ENCODE data around the gene SYT14. TPM values are rescaled to one million over a fixed set of nuclear protein-coding genes. Genes with fewer than 3 reads are reported as not detected.

The SYT14 gene
- total and polyA plus RNA-seq, 2 experiments from 2014 or later, result 0.55 to 1.7 TPM

- H2AFZ ChIP-seq, result no peak overlapping the region
- WGBS, 2 experiments (ENCODE audit: low coverage in 1 of 2, low lambda C conversion rate in 2 of 2, missing lambda C conversion rate in 2 of 2), result 55 to 67% methylated on average over 4 of the region's 4 CpGs
- no peaks in the 10 kb centered on the region for H3K36me3 ChIP-seq (ENCODE audit: low read depth)
- H3K4me2 ChIP-seq (ENCODE audit: unreplicated experiment), result no peak overlapping the region
- H3F3A ChIP-seq (ENCODE audit: insufficient read depth), result no peaks in the 10 kb centered on the region
- H3K27ac ChIP-seq, result no peak overlapping the region
- no peaks in the 10 kb centered on the region for H3K9me2 ChIP-seq (ENCODE audit: insufficient read depth)
- H3K27me3 ChIP-seq (replicated peaks; ENCODE audit: insufficient read depth), result no peaks in the 10 kb centered on the region
- no peaks in the 10 kb centered on the region for H3K79me2 ChIP-seq (ENCODE audit: insufficient read depth)
- no peaks in the 10 kb centered on the region for H3K4me1 ChIP-seq (ENCODE audit: insufficient read depth)
- in situ Hi-C loops (cut with MboI), result no loop called here
- no peak for DNase-seq
- no peak overlapping the region for H3K4me3 ChIP-seq
- no peaks in the 10 kb centered on the region for H3K9me3 ChIP-seq (ENCODE audit: low read depth)
- H3K9ac ChIP-seq, result no peak overlapping the region
- no peak for TF ChIP-seq EZH2phosphoT487 (IDR thresholded peaks at IDR 0.05; ENCODE audit: insufficient read depth, low read depth)
- no peak for TF ChIP-seq EZH2 (IDR thresholded peaks at IDR 0.05; ENCODE audit: insufficient read depth, poor library complexity, severe bottlenecking)
- no peaks in the 10 kb centered on the region for H4K20me1 ChIP-seq (ENCODE audit: insufficient read depth)
These were observed 83.3 kb downstream of the SYT14 start for GRCh38 chr1:210021145-210021860.

- H3K79me2 ChIP-seq (ENCODE audit: insufficient read depth), result no peaks in the 10 kb centered on the region
- H3K4me3 ChIP-seq, result no peak overlapping the region
- H3K4me2 ChIP-seq (ENCODE audit: unreplicated experiment), result no peak overlapping the region
- H3K4me1 ChIP-seq (ENCODE audit: insufficient read depth), result no peaks in the 10 kb centered on the region
- no peaks in the 10 kb centered on the region for H3K36me3 ChIP-seq (ENCODE audit: low read depth)
- no peaks in the 10 kb centered on the region for H3K27me3 ChIP-seq (replicated peaks; ENCODE audit: insufficient read depth)
- no peak overlapping the region for H3K9ac ChIP-seq
- H4K20me1 ChIP-seq (ENCODE audit: insufficient read depth), result no peaks in the 10 kb centered on the region
- H3K9me3 ChIP-seq (ENCODE audit: low read depth), result no peaks in the 10 kb centered on the region
- TF ChIP-seq EZH2phosphoT487 (IDR thresholded peaks at IDR 0.05; ENCODE audit: insufficient read depth, low read depth) (no peak), EZH2 (IDR thresholded peaks at IDR 0.05; ENCODE audit: insufficient read depth, poor library complexity, severe bottlenecking) (no peak)
- no peak overlapping the region for H3K27ac ChIP-seq
- H3F3A ChIP-seq (ENCODE audit: insufficient read depth), result no peaks in the 10 kb centered on the region
- no peaks in the 10 kb centered on the region for H3K9me2 ChIP-seq (ENCODE audit: insufficient read depth)
- DNase-seq, result no peak
- in situ Hi-C loops (cut with MboI), result no loop called here
- H2AFZ ChIP-seq, result no peak overlapping the region
These were observed 84.0 kb downstream of the SYT14 start for GRCh38 chr1:210022044-210022443.

GRCh38 chr1:210024282-210024681 lies 86.3 kb downstream of the SYT14 start:
- Histone ChIP-seq H3K79me2 (ENCODE audit: insufficient read depth) (no peaks in the 10 kb centered on the region), H3K4me3 (no peak overlapping the region), H3K4me1 (ENCODE audit: insufficient read depth) (no peaks in the 10 kb centered on the region), H3K27me3 (replicated peaks; ENCODE audit: insufficient read depth) (no peaks in the 10 kb centered on the region), H3F3A (ENCODE audit: insufficient read depth) (no peaks in the 10 kb centered on the region), H3K9me2 (ENCODE audit: insufficient read depth) (no peaks in the 10 kb centered on the region), H3K9ac (no peak overlapping the region), H3K27ac (no peak overlapping the region), H4K20me1 (ENCODE audit: insufficient read depth) (no peaks in the 10 kb centered on the region), H3K9me3 (ENCODE audit: low read depth) (no peaks in the 10 kb centered on the region), H2AFZ (no peak overlapping the region), H3K36me3 (ENCODE audit: low read depth) (no peaks in the 10 kb centered on the region), H3K4me2 (ENCODE audit: unreplicated experiment) (no peak overlapping the region)
- no peak for DNase-seq
- in situ Hi-C loops (cut with MboI), result no loop called here
- no peak for TF ChIP-seq EZH2phosphoT487 (IDR thresholded peaks at IDR 0.05; ENCODE audit: insufficient read depth, low read depth)
- no peak for TF ChIP-seq EZH2 (IDR thresholded peaks at IDR 0.05; ENCODE audit: insufficient read depth, poor library complexity, severe bottlenecking)
- WGBS, 2 experiments (ENCODE audit: low coverage in 1 of 2, low lambda C conversion rate in 2 of 2, missing lambda C conversion rate in 2 of 2), result 66 to 74% methylated on average over 2 of the region's 2 CpGs

- Histone ChIP-seq H3K36me3 (ENCODE audit: low read depth) (no peaks in the 10 kb centered on the region), H3K79me2 (ENCODE audit: insufficient read depth) (no peaks in the 10 kb centered on the region), H3K27ac (no peak overlapping the region), H3K4me3 (no peak overlapping the region), H3K4me1 (ENCODE audit: insufficient read depth) (no peaks in the 10 kb centered on the region), H3K9ac (no peak overlapping the region), H3F3A (ENCODE audit: insufficient read depth) (no peaks in the 10 kb centered on the region), H2AFZ (no peak overlapping the region), H4K20me1 (ENCODE audit: insufficient read depth) (no peaks in the 10 kb centered on the region), H3K9me2 (ENCODE audit: insufficient read depth) (no peaks in the 10 kb centered on the region), H3K4me2 (ENCODE audit: unreplicated experiment) (no peak overlapping the region), H3K27me3 (replicated peaks; ENCODE audit: insufficient read depth) (no peaks in the 10 kb centered on the region), H3K9me3 (ENCODE audit: low read depth) (no peaks in the 10 kb centered on the region)
- 42 to 57% methylated on average over 3 of the region's 3 CpGs for WGBS, 2 experiments (ENCODE audit: low coverage in 1 of 2, low lambda C conversion rate in 2 of 2, missing lambda C conversion rate in 2 of 2)
- no peak for DNase-seq
- in situ Hi-C loops (cut with MboI), result no loop called here
- no peak for TF ChIP-seq EZH2phosphoT487 (IDR thresholded peaks at IDR 0.05; ENCODE audit: insufficient read depth, low read depth)
- TF ChIP-seq EZH2 (IDR thresholded peaks at IDR 0.05; ENCODE audit: insufficient read depth, poor library complexity, severe bottlenecking), result no peak
These were observed 87.0 kb downstream of the SYT14 start for GRCh38 chr1:210024996-210025395.

GRCh38 chr1:210025870-210026269 lies 87.9 kb downstream of the SYT14 start:
- H3K9me3 ChIP-seq (ENCODE audit: low read depth), result no peaks in the 10 kb centered on the region
- no peak overlapping the region for H3K9ac ChIP-seq
- no peaks in the 10 kb centered on the region for H3K36me3 ChIP-seq (ENCODE audit: low read depth)
- no peaks in the 10 kb centered on the region for H3F3A ChIP-seq (ENCODE audit: insufficient read depth)
- WGBS, 2 experiments (ENCODE audit: low coverage in 1 of 2, low lambda C conversion rate in 2 of 2, missing lambda C conversion rate in 2 of 2), result 37 to 38% methylated on average over 1 of the region's 1 CpG
- TF ChIP-seq EZH2 (IDR thresholded peaks at IDR 0.05; ENCODE audit: insufficient read depth, poor library complexity, severe bottlenecking), result no peak
- H3K27me3 ChIP-seq (replicated peaks; ENCODE audit: insufficient read depth), result no peaks in the 10 kb centered on the region
- H2AFZ ChIP-seq, result no peak overlapping the region
- H4K20me1 ChIP-seq (ENCODE audit: insufficient read depth), result no peaks in the 10 kb centered on the region
- H3K27ac ChIP-seq, result no peak overlapping the region
- H3K9me2 ChIP-seq (ENCODE audit: insufficient read depth), result no peaks in the 10 kb centered on the region
- no peaks in the 10 kb centered on the region for H3K4me1 ChIP-seq (ENCODE audit: insufficient read depth)
- H3K4me3 ChIP-seq, result no peak overlapping the region
- DNase-seq, result peak; percentile 8
- H3K4me2 ChIP-seq (ENCODE audit: unreplicated experiment), result no peak overlapping the region
- in situ Hi-C loops (cut with MboI), result no loop called here
- no peaks in the 10 kb centered on the region for H3K79me2 ChIP-seq (ENCODE audit: insufficient read depth)

All from GM23248 (cell line).